Endothelial cell (in vitro differentiated cells): ENCODE data around the gene SLC6A19. TPM values are rescaled to one million over a fixed set of nuclear protein-coding genes. Genes with fewer than 3 reads are reported as not detected.
A peak's percentile ranks its signal among the peaks of the same experiment; 100 is the strongest.

Source experiments
- DNase-seq: peaks from one replicate; pipeline ENCODE4 v3.0.0; 2021; ENCODE audit warnings: low spot score
- H3K27ac Mint-ChIP-seq: one replicate; pipeline ENCODE4 v1.8.0; 2021; ENCODE audit warnings: mixed read lengths, inconsistent platforms; ENCODE audit not compliant: unreplicated experiment
- H3K27me3 Mint-ChIP-seq: one replicate; pipeline ENCODE4 v1.8.0; 2021; ENCODE audit warnings: mild to moderate bottlenecking, moderate library complexity, mixed read lengths, inconsistent platforms; ENCODE audit not compliant: unreplicated experiment
- H3K36me3 Mint-ChIP-seq: one replicate; pipeline ENCODE4 v1.8.0; 2021; ENCODE audit warnings: mild to moderate bottlenecking, low read depth, mixed read lengths, inconsistent platforms; ENCODE audit not compliant: unreplicated experiment
- H3K4me1 Mint-ChIP-seq: one replicate; pipeline ENCODE4 v1.8.0; 2021; ENCODE audit warnings: mild to moderate bottlenecking, mixed read lengths, inconsistent platforms; ENCODE audit not compliant: unreplicated experiment
- H3K4me3 Mint-ChIP-seq: one replicate; pipeline ENCODE4 v1.8.0; 2021; ENCODE audit warnings: mild to moderate bottlenecking, mixed read lengths, inconsistent platforms; ENCODE audit not compliant: unreplicated experiment
- H3K9me3 Mint-ChIP-seq: one replicate; pipeline ENCODE4 v1.8.0; 2021; ENCODE audit warnings: mixed read lengths, inconsistent platforms; ENCODE audit not compliant: unreplicated experiment
- total RNA-seq: library from RNA; stranded (reverse); fragmentation: NEBNext Ultra II Directional; extraction: Animal tissue kit (Norgen Biotek cat#: 25700); gene quantifications from one replicate; pipeline ENCODE4 v1.2.1, GENCODE V29; 2021; ENCODE audit not compliant: unreplicated experiment
- TF ChIP-seq, protein P1 (sequence below): fragments of 200-600 bp; sonication (generic); IDR thresholded peaks from one replicate; pipeline ENCODE4 v1.5.0; 2021; ENCODE audit warnings: antibody characterized with exemption; ENCODE audit not compliant: unreplicated experiment

SLC6A19 gene
- total RNA-seq, 1 donor from 2014 or later: not detected

DNA sequence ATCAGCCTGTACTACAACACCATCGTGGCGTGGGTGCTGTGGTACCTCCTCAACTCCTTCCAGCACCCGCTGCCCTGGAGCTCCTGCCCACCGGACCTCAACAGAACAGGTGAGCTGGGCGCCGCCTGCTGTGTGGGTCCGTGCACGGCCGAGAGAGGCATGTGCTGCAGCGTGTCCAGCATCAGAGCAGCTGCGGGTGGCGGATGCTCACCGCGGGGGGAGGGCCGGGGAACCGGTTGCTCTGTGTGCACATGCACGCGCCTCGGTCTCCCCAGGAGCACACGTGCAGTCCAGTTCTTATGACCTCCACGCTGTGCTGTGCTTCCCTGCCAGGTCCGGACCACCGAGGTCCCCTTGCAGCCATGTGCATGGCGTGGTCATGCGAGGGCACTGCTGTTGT is 31.4 kb downstream of the SLC6A19 start:
- TF ChIP-seq, protein P1, sequence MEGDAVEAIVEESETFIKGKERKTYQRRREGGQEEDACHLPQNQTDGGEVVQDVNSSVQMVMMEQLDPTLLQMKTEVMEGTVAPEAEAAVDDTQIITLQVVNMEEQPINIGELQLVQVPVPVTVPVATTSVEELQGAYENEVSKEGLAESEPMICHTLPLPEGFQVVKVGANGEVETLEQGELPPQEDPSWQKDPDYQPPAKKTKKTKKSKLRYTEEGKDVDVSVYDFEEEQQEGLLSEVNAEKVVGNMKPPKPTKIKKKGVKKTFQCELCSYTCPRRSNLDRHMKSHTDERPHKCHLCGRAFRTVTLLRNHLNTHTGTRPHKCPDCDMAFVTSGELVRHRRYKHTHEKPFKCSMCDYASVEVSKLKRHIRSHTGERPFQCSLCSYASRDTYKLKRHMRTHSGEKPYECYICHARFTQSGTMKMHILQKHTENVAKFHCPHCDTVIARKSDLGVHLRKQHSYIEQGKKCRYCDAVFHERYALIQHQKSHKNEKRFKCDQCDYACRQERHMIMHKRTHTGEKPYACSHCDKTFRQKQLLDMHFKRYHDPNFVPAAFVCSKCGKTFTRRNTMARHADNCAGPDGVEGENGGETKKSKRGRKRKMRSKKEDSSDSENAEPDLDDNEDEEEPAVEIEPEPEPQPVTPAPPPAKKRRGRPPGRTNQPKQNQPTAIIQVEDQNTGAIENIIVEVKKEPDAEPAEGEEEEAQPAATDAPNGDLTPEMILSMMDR: no peak
- Mint-ChIP-seq H3K27me3 (peaks cover 14% of the 10 kb centered on the region), H3K36me3 (peaks cover 7% of the 10 kb centered on the region), H3K27ac (no peak overlapping the region), H3K4me3 (no peak overlapping the region), H3K4me1 (no peaks in the 10 kb centered on the region), H3K9me3 (no peaks in the 10 kb centered on the region)
- no peak for DNase-seq

DNA sequence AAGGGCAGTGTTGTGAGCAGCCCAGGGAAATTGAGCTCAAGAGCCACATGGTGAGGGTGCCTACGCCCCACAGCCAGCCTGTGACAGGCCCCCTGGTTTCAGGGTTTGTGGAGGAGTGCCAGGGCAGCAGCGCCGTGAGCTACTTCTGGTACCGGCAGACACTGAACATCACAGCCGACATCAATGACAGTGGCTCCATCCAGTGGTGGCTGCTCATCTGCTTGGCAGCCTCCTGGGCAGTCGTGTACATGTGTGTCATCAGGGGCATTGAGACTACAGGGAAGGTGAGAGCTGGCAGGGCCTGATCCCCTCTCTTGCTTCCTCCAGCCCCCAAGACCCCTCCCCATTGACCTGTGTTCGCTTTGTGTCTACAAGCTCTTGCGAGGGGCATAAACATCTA is 34.0 kb downstream of the SLC6A19 start:
- TF ChIP-seq, protein P1: no peak

DNA sequence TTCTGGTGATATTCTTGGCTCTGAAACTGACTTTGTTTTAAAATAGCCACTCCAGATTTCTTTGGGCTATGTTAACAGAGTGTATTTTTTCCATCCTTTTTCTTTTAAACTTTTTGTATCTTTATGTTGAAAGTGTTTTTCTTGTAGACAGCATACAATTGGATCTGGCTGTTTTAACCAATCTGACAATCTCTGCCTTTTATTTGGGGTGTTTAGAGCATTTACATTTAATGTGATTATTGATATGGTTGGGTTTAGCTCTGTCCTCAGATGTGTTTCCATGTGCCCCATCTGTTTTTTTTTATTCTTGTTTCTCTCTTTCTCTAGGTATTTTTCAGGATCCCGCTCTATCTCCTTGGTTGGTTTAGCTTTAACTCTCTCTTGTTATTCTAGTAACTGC is 34.4 kb downstream of the SLC6A19 start:
- TF ChIP-seq, protein P1: no peak
- DNase-seq: no peak
- Mint-ChIP-seq H3K4me3 (no peak overlapping the region), H3K27ac (no peak overlapping the region), H3K36me3 (peaks cover 11% of the 10 kb centered on the region), H3K4me1 (no peaks in the 10 kb centered on the region), H3K27me3 (peaks cover 6% of the 10 kb centered on the region), H3K9me3 (no peaks in the 10 kb centered on the region)

More for the DNA sequence above, 34.0 kb downstream of the SLC6A19 start:
- Mint-ChIP-seq H3K9me3 (no peaks in the 10 kb centered on the region), H3K36me3 (peaks cover 7% of the 10 kb centered on the region), H3K4me1 (no peaks in the 10 kb centered on the region), H3K27me3 (peaks cover 5% of the 10 kb centered on the region), H3K4me3 (no peak overlapping the region), H3K27ac (no peak overlapping the region)
- DNase-seq: no peak

DNA sequence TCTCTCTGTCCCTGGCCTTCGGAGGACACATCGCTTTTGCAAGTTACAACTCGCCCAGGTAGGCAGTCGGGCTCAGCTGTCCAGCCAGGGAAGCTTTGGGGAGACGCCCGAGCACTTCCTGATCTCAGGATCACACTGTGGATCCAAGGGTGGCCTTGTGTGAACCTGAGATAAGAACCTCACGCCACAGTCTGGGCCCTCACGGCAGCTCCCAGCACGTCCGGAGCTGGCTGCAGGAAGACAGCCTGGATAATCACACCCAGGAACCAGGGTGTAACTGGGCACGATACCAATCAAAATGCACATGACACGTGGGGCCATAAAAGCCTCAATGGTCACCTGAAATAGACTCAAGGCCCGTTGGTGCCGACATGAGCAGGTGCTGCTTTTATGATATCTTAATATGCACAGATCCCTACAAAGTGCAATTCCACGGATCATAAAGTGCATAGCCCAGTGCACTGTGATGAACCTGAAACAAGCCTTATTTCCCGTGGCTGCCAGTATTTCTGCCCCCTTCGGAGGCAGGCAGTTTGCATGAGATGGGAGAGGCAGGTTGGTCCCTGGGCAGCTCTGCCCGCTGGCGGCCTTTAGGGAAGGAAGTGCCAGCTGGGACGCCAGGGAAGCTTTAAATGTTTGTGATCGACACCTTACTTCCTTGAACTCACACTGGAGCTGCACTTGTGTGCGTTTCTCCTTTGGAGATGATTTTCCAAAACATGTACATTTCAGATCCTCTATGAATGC is 38.3 kb downstream of the SLC6A19 start:
- Mint-ChIP-seq H3K9me3 (no peaks in the 10 kb centered on the region), H3K36me3 (peaks cover 11% of the 10 kb centered on the region), H3K4me1 (peaks cover 10% of the 10 kb centered on the region), H3K27ac (no peak overlapping the region), H3K27me3 (peaks cover 11% of the 10 kb centered on the region), H3K4me3 (no peak overlapping the region)
- DNase-seq: no peak
- TF ChIP-seq, protein P1: no peak

DNA sequence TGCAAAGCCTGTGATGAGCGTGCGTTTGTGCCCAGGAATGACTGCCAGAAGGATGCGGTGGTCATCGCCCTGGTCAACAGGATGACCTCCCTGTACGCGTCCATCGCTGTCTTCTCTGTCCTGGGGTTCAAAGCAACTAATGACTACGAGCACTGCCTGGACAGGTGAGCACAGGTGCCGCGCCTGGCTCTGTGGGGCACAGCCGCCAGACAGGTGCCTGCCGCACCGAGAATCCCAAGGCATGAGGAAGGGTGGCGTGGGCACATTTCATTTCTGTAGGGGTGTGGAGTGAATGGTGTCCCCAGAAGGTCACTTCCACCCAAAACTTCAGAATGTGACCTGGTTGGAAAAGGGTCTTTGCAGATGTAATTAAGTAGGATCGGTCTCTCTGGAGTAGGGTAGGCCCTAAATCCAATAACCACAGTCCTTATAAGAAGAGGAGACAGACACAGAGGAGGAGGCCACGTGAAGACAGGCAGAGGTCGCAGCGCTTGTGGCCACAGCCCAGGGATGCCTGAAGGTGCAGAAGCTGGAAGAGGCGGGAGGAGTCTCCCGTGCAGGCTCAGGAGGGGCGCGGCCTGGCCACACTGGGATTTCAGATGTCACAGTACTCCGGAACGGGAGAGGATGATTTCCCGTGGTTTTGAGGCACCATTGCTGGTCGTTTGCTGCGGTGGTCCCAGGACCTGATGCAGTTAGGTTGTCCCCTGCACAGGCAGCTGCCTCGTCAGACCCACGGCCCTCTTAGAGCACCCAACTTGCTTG is 39.3 kb downstream of the SLC6A19 start:
- Mint-ChIP-seq H3K27ac (peak overlapping the region; percentile 16), H3K4me1 (peaks cover 10% of the 10 kb centered on the region), H3K27me3 (peaks cover 13% of the 10 kb centered on the region), H3K36me3 (peaks cover 9% of the 10 kb centered on the region), H3K9me3 (no peaks in the 10 kb centered on the region), H3K4me3 (no peak overlapping the region)
- TF ChIP-seq, protein P1: no peak
- no peak for DNase-seq
